Skin epidermis (tissue), 12 donors: ENCODE data around the gene CEP41.
"Not testable (repeated sequence)": the region's sequence is repeated elsewhere in the genome, so short reads cannot be mapped to it uniquely, and the experiment has no call there.

ENCODE experiments used
- H3K27ac ChIP-seq, 21 experiments: fragments of 200-600 bp; sonication (generic) in 11 of 21; one replicate each; pipeline ENCODE4 v1.5.0; 2020; ENCODE audit warnings: mild to moderate bottlenecking in 3 of 21, inconsistent platforms in 2 of 21, moderate library complexity in 2 of 21
- H3K4me3 ChIP-seq, 7 experiments: fragments of 200-600 bp; sonication (generic) in 2 of 7; one replicate each; pipeline ENCODE4 v1.5.0; 2020; ENCODE audit warnings: inconsistent platforms in 2 of 7, mild to moderate bottlenecking in 2 of 7, moderate library complexity in 1 of 7

The CEP41 gene

DNA sequence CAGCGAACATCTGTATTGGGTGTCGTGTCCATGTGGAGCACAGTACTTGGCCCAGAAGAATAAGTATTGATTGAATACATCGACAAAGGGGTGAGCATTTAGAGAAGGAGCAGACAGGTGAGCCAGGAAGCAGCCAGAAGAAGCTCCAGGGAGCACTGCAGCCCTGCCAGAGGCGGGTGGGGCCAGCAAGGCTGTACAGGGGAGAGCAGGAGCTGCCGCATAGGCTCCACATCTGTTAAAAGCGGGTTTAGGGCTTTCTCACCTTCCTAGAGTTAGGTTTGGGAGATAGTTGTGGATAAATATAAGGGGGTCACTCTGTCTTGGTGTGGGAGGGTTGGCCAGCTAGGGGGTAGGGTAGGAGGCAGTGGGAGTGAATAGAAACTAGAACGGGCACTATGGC lies 61.8 kb downstream of the CEP41 start:
- Histone ChIP-seq H3K27ac (no peak overlapping the region), H3K4me3 (no peak overlapping the region)

DNA sequence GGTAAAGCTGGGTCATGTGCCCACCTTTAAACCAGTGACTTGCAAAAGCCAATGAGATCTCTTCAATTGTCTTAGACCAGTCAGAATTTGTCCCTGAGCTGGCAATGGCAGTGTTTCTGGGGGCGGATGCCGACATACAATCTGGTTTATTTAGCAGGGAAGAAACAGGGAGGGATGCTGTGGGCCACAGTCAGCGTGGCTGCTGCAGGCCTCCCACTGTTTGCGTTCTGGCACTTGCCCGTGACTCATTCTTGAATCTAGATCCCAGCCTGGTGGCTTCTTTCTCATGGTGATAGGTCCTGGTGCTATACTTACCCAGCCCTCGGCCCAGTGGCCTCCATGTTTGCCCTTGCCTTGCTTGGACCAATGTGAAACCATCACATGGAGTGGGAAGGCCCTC lies 63.6 kb downstream of the CEP41 start:
- H3K4me3 ChIP-seq = no peak overlapping the region
- no peak overlapping the region for H3K27ac ChIP-seq

GRCh38 chr7:130376461-130376860 lies 64.4 kb downstream of the CEP41 start:
- not testable (repeated sequence) for H3K27ac ChIP-seq, H3K4me3 ChIP-seq

- no peak overlapping the region for H3K4me3 ChIP-seq
- H3K27ac ChIP-seq = peak overlapping the region in 18 of 21 experiments; percentile 73 to 93 (median 83)
Measured at GRCh38 chr7:130374507-130374906, 66.3 kb downstream of the CEP41 start.

GRCh38 chr7:130372402-130373165 lies 68.2 kb downstream of the CEP41 start:
- no peak overlapping the region for H3K4me3 ChIP-seq
- H3K27ac ChIP-seq = peak overlapping the region in 15 of 21 experiments; percentile 42 to 93 (median 85)

GRCh38 chr7:130371046-130371445 lies 69.8 kb downstream of the CEP41 start:
- no peak overlapping the region for H3K4me3 ChIP-seq
- peak overlapping the region in 6 of 21 experiments; percentile 24 to 77 (median 38) for H3K27ac ChIP-seq

DNA sequence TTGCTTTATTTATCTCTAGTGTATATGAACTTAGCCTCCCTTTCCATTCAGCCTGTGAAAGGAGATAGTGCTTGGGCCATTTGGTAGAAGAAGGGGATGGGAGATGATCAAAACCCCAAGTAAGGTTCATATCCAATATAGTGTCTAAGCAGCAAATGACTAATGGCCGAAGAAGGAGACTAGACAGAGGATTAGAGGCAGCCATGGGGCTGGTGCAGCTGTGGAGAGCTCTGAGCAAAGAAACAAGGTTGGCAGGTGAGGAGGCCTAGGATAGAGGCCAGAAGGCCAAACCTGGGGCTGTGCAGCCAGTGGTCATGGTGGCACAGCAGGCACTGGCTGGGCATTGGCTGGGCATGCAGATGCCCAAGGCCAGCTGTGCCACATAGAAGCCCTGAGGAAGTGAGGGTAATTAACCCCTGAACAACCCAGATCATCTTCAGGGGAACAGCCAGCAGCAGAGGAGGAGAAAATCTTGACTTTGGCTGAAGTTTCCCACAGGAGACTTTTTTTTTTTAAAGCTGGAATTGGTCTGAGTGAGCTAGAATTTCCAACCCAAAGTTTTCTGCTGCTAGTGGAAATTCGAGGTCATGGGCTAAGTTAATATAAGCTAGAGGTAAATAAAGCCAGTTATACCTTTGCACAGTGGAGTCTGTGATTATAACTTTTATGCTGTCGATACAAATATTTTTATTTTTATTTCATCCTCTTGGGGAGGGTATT lies 70.8 kb downstream of the CEP41 start:
- H3K27ac ChIP-seq = peak overlapping the region in 9 of 21 experiments; percentile 14 to 77 (median 47)
- no peak overlapping the region for H3K4me3 ChIP-seq

GRCh38 chr7:130369110-130369711 lies 71.6 kb downstream of the CEP41 start:
- no peak overlapping the region for H3K4me3 ChIP-seq
- H3K27ac ChIP-seq = peak overlapping the region in 10 of 21 experiments; percentile 1 to 77 (median 46)

- Histone ChIP-seq H3K27ac (peak overlapping the region in 3 of 21 experiments; percentile 30 to 47 (median 38)), H3K4me3 (no peak overlapping the region)
Measured at GRCh38 chr7:130367836-130368746, 72.7 kb downstream of the CEP41 start.

DNA sequence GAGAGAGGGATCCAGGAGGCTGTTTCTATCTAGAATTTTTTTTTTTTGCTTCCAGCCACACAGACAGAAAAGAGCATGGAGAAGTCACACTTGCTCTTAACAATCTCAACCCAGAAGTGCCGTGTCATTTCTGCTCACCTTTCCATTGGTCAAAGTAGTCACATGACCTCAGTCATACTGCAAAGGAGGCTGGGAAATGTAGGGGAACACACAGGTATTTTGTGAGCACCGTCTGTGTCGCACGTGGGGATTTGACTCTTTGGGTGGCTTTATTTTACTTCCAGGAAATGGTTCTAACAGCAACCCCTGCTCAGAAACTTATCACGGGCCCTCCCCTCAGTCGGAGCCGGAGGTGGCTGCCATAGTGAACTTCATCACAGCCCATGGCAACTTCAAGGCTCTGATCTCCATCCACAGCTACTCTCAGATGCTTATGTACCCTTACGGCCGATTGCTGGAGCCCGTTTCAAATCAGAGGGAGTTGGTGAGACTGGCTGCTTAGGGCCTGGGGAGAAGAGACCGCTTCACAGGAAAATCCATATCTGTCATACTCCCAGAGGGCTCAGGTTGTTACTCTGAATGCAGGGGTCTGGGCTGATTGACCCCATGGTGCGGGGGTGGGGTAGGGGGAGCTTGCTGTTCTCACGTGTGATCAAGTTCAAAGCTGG lies 73.6 kb downstream of the CEP41 start:
- peak overlapping the region in 1 of 21 experiments; percentile 30 for H3K27ac ChIP-seq

DNA sequence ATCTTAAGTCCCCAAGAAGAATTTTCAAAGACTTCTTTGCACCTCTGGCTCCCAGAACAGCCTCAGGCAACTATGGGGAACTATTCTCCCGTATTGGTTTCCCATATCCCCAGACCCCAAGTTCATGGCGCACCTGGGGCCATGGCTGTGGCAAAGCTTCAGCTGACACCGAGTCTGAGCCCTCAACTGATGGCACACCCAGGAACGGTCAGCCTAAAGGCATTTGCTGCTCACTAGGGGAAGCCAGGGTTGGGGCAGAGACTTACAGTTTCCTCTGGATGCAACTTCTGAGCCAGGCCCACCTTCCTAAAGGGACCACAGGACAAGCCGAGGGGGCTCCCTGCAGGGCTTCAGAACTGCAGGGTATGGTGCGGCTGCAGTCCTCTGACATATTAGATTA lies 74.3 kb downstream of the CEP41 start:
- Histone ChIP-seq H3K27ac (peak overlapping the region in 1 of 21 experiments; percentile 31), H3K4me3 (no peak overlapping the region)

More for the DNA sequence above, 73.6 kb downstream of the CEP41 start:
- H3K4me3 ChIP-seq = no peak overlapping the region

DNA sequence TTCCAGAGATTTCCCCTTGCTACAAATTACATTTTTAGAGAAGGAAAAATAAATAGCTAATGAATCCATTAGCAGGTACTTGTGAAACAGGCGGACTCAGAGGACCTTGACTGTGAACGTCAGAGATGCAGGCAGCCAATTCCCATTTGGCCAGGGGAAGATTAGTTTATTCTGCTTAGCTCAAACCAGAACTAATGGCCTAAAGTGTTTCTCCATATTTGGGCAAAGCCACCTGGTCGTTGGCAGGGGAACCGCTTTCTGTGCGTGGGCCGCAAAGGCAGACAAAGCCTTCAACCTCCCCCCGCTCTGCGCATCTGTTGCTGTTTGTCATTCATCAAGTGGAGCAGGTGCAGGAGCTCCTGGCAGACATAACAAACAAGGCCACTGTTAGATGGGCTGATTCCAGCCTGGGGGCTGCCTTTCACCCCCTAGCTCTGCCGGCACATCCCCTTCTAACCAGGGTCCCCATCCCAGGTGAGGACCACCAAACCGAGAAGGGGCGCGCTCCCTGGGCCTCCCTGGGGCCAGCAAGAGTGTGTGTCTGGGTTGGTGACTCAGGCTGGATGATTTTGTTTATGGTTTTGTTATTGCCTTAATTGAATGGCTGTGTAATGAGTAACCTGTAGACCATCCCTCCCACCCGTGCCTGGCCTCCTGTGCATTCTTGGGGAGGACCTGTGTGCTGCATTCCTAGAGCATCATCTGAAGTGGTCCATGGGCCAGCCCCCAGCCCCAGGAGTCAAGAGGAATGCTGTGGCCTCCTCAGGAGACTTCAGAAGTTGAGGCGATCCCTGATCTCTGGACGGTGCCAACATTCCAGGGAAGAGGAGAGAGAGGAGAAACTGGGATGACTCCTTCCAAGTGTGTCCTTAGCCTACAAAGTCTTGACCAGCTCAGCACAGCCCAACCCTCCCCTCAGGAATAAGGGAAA lies 75.0 kb downstream of the CEP41 start:
- Histone ChIP-seq H3K27ac (peak overlapping the region in 1 of 21 experiments; percentile 31), H3K4me3 (no peak overlapping the region)

DNA sequence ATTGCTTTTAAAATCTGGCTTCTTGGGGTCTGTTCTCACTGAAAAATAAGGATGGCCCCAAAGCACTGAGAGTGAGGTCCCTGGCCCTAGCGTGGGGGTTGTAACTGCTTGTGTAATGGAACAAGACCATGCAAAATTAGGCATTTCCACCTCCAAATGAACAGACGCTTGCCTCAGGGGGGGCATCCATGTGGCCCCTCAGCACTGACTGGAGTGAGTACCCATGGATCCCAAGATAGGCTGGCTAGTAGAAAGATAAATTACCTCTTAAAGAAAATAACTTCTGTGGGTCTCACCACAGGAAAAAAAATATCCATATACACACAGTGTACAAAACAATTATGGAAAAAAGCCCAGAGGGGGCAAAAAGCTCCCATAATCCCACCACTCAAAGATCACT lies 75.7 kb downstream of the CEP41 start:
- H3K27ac ChIP-seq = no peak overlapping the region
- no peak overlapping the region for H3K4me3 ChIP-seq

DNA sequence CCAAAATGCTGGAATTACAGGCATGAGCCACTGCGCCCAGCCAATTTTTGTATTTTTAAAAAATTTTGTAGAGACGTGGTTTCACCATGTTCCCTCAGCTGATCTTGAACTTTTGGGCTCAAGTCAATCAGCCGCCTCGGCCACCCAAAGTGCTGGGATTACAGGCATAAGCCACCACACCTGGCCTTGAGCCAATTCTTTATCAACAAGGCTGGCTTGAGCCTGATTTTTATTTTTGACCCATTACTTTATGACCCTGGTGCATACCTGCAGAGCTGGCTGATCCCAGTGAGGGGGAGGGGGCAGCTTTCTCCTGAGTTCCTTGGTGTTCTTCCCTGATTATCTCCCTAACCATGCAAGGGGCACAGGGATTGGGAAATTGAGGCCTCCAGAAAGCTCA lies 76.4 kb downstream of the CEP41 start:
- Histone ChIP-seq H3K27ac (peak overlapping the region in 1 of 21 experiments; percentile 26), H3K4me3 (no peak overlapping the region)

- Histone ChIP-seq H3K27ac (peak overlapping the region in 10 of 21 experiments; percentile 3 to 66 (median 34)), H3K4me3 (no peak overlapping the region)
Measured at GRCh38 chr7:130363026-130363847, 77.6 kb downstream of the CEP41 start.

- H3K4me3 ChIP-seq = no peak overlapping the region
- H3K27ac ChIP-seq = no peak overlapping the region
Measured at GRCh38 chr7:130362251-130362816, 78.5 kb downstream of the CEP41 start.

GRCh38 chr7:130361681-130362080 lies 79.1 kb downstream of the CEP41 start:
- no peak overlapping the region for H3K4me3 ChIP-seq
- H3K27ac ChIP-seq = no peak overlapping the region
